Keratinocyte (primary cell): ENCODE measurements around the gene RANBP3. TPM values are rescaled to one million over a fixed set of nuclear protein-coding genes. Genes with fewer than 3 reads are reported as not detected.

Experiments
- DNase-seq: peaks from one replicate; pipeline ENCODE4 v3.0.0-alpha.2; 2011; ENCODE audit warnings: low read depth, missing footprints, low spot score
- FAIRE-seq: peaks from 2 replicates; lab custom pipeline; 2011; peaks lifted over from hg19 to GRCh38; lab: Jason Lieb, UNC
- H2AFZ ChIP-seq: 2 replicates; pipeline ENCODE4 v1.6.0; 2012; ENCODE audit warnings: low read length, control low read depth, inconsistent platforms; ENCODE audit not compliant: control insufficient read depth
- H3K27ac ChIP-seq: 2 replicates; pipeline ENCODE4 v1.5.1; 2011; ENCODE audit warnings: low read length; ENCODE audit not compliant: control insufficient read depth, insufficient read depth
- H3K27me3 ChIP-seq: 3 replicates; pipeline ENCODE4 v1.6.0; 2011; ENCODE audit warnings: low read length; ENCODE audit not compliant: control insufficient read depth, insufficient read depth; ENCODE audit errors: extremely low read depth
- H3K36me3 ChIP-seq, 2 experiments: 2 replicates in 1 of 2; 3 replicates in 1 of 2; pipeline ENCODE4 v1.5.1; 2011; ENCODE audit warnings: low read length in 2 of 2, mild to moderate bottlenecking in 1 of 2; ENCODE audit not compliant: control insufficient read depth in 2 of 2, insufficient read depth in 2 of 2; ENCODE audit errors: extremely low read depth in 1 of 2
- H3K4me1 ChIP-seq: 3 replicates; pipeline ENCODE4 v1.5.1; 2011; ENCODE audit warnings: low read length; ENCODE audit not compliant: control insufficient read depth, insufficient read depth; ENCODE audit errors: extremely low read depth
- H3K4me2 ChIP-seq: 3 replicates; pipeline ENCODE4 v1.6.0; 2011; ENCODE audit warnings: low read depth, low read length; ENCODE audit not compliant: control insufficient read depth, insufficient read depth; ENCODE audit errors: extremely low read depth
- H3K4me3 ChIP-seq, 3 experiments: fragments of 200-600 bp in 1 of 3; sonication (generic) in 1 of 3; 2 replicates in 2 of 3; 3 replicates in 1 of 3; pipeline ENCODE4 v1.5.1; 2011 to 2016; ENCODE audit warnings: low read length in 3 of 3, mild to moderate bottlenecking in 3 of 3, control low read depth in 2 of 3, inconsistent platforms in 1 of 3, low read depth in 1 of 3, mixed read lengths in 1 of 3, mixed run types in 1 of 3, moderate library complexity in 1 of 3; ENCODE audit not compliant: control insufficient read depth in 2 of 3, insufficient read depth in 2 of 3; ENCODE audit errors: extremely low read depth in 1 of 3
- H3K79me2 ChIP-seq: 2 replicates; pipeline ENCODE4 v1.6.0; 2012; ENCODE audit warnings: low read length; ENCODE audit not compliant: control insufficient read depth, insufficient read depth
- H3K9ac ChIP-seq: 3 replicates; pipeline ENCODE4 v1.6.0; 2011; ENCODE audit warnings: low read length; ENCODE audit not compliant: control insufficient read depth, insufficient read depth; ENCODE audit errors: extremely low read depth
- H3K9me1 ChIP-seq: 3 replicates; pipeline ENCODE4 v1.6.0; 2011; ENCODE audit warnings: low read length; ENCODE audit not compliant: control insufficient read depth, insufficient read depth; ENCODE audit errors: extremely low read depth
- H3K9me3 ChIP-seq: 2 replicates; pipeline ENCODE4 v1.5.1; 2012; ENCODE audit warnings: low read depth, low read length; ENCODE audit not compliant: control insufficient read depth
- H4K20me1 ChIP-seq: 3 replicates; pipeline ENCODE4 v1.6.0; 2011; ENCODE audit warnings: low read length; ENCODE audit not compliant: control insufficient read depth, insufficient read depth; ENCODE audit errors: extremely low read depth
- CTCF ChIP-seq, 3 experiments: IDR thresholded peaks in 1 of 3; conservative IDR thresholded peaks in 1 of 3; optimal IDR thresholded peaks in 1 of 3; 2 replicates in 2 of 3; 3 replicates in 1 of 3; pipeline versions ENCODE3 to v1.5.1; 2011; ENCODE audit warnings: low read length in 3 of 3, mild to moderate bottlenecking in 3 of 3, moderate library complexity in 2 of 3, control low read depth in 1 of 3, inconsistent platforms in 1 of 3; ENCODE audit not compliant: insufficient read depth in 2 of 3; ENCODE audit errors: extremely low read depth in 1 of 3
- EZH2 ChIP-seq: IDR thresholded peaks from one replicate; pipeline ENCODE4 v1.6.1; 2012; ENCODE audit warnings: inconsistent platforms, mild to moderate bottlenecking, low read length, moderate library complexity
- dilution Hi-C: fragments of 300-500 bp; cut with MboI; formaldehyde crosslinking; loops from one replicate; pipeline ENCODE4 v1.7.0; 2020; ENCODE audit warnings: low sequenced_read_pairs; ENCODE audit not compliant: extremely low pct_ligation_motif_present
- polyA plus RNA-seq, 5 experiments: library from polyadenylated mRNA; depleted of rRNA in 3 of 5; stranded (reverse) in 3 of 5; stranded (forward) in 1 of 5; unstranded in 1 of 5; fragments of >200 nt; gene quantifications; 1 replicate in 1 of 5; 2 replicates in 3 of 5; 3 replicates in 1 of 5; pipeline versions ENCODE4 v1.2.1 to v1.2.3, GENCODE V29; 2011 to 2012; ENCODE audit warnings: missing spikeins in 2 of 5, low read depth in 1 of 5, low replicate concordance in 1 of 5

Gene RANBP3
- polyA plus RNA-seq, 1 donor (not counting 4 experiments of a cell fraction or from before 2014, with no cell fraction given), result 36.4 TPM

- no peak for DNase-seq
- Histone ChIP-seq H3K9me1 (no peaks in the 10 kb centered on the region), H3K9me3 (no peaks in the 10 kb centered on the region), H3K36me3 (peaks cover 17 to 18% of the 10 kb centered on the region in 2 experiments), H3K79me2 (peaks cover 23% of the 10 kb centered on the region), H3K4me3 (no peak overlapping the region), H3K27ac (no peak overlapping the region), H2AFZ (no peak overlapping the region), H3K27me3 (no peaks in the 10 kb centered on the region), H3K4me2 (no peak overlapping the region), H3K4me1 (peaks cover 18% of the 10 kb centered on the region), H3K9ac (no peak overlapping the region), H4K20me1 (peaks cover 2% of the 10 kb centered on the region)
- FAIRE-seq, result no peak
- TF ChIP-seq CTCF (optimal IDR thresholded peaks at IDR 0.05 in 1 of 3, IDR thresholded peaks at IDR 0.05 in 1 of 3, conservative IDR thresholded peaks at IDR 0.05 in 1 of 3; ENCODE audit: extremely low read depth in 1 of 3, insufficient read depth in 2 of 3, low read length in 3 of 3) (no peak), EZH2 (no peak)
- dilution Hi-C loops, result no loop called here
Observed at GRCh38 chr19:5895890-5896289, 82.0 kb downstream of the RANBP3 start.

- no peaks in the 10 kb centered on the region for H3K9me3 ChIP-seq
- DNase-seq, result no peak
- peaks cover 2% of the 10 kb centered on the region for H4K20me1 ChIP-seq
- dilution Hi-C loops, result no loop called here
- no peak overlapping the region for H3K4me2 ChIP-seq
- H3K79me2 ChIP-seq, result peaks cover 20% of the 10 kb centered on the region
- H3K36me3 ChIP-seq, result peaks cover 17% of the 10 kb centered on the region in 2 experiments
- H3K27ac ChIP-seq, result no peak overlapping the region
- no peak overlapping the region for H3K4me3 ChIP-seq
- no peaks in the 10 kb centered on the region for H3K9me1 ChIP-seq
- H3K9ac ChIP-seq, result no peak overlapping the region
- H2AFZ ChIP-seq, result no peak overlapping the region
- no peak for TF ChIP-seq CTCF (optimal IDR thresholded peaks at IDR 0.05 in 1 of 3, IDR thresholded peaks at IDR 0.05 in 1 of 3, conservative IDR thresholded peaks at IDR 0.05 in 1 of 3; ENCODE audit: extremely low read depth in 1 of 3, insufficient read depth in 2 of 3, low read length in 3 of 3)
- TF ChIP-seq EZH2, result no peak
- H3K4me1 ChIP-seq, result peaks cover 18% of the 10 kb centered on the region
- no peaks in the 10 kb centered on the region for H3K27me3 ChIP-seq
- no peak for FAIRE-seq
Observed at GRCh38 chr19:5895409-5895808, 82.5 kb downstream of the RANBP3 start.
